HCT116 (cell line): ENCODE results near the gene SDE2.
"Not testable (repeated sequence)": the region's sequence is repeated elsewhere in the genome, so short reads cannot be mapped to it uniquely, and the experiment has no call there.

ENCODE experiments used
- CEBPB ChIP-seq: IDR thresholded peaks from 2 replicates; pipeline ENCODE4 v1.6.1; 2012; ENCODE audit warnings: low read depth
- CTCF ChIP-seq, 3 experiments: fragments of 200-600 bp in 1 of 3; sonication (generic) in 1 of 3; IDR thresholded peaks in 2 of 3; conservative IDR thresholded peaks in 1 of 3; 2 replicates each; pipeline ENCODE4 v1.5.1; 2012 to 2017; ENCODE audit warnings: low read depth in 2 of 3, low read length in 2 of 3, antibody characterized with exemption in 1 of 3, borderline replicate concordance in 1 of 3, control low read depth in 1 of 3, mild to moderate bottlenecking in 1 of 3, mixed read lengths in 1 of 3, mixed run types in 1 of 3, moderate library complexity in 1 of 3; ENCODE audit not compliant: insufficient read depth in 1 of 3
- EZH2phosphoT487 ChIP-seq: fragments of 200-600 bp; IDR thresholded peaks from 2 replicates; pipeline ENCODE4 v1.6.1; 2018; ENCODE audit warnings: antibody characterized with exemption, borderline replicate concordance
- JUND ChIP-seq: IDR thresholded peaks from 2 replicates; pipeline ENCODE4 v1.6.1; 2012
- POLR2A ChIP-seq: IDR thresholded peaks from 2 replicates; pipeline ENCODE4 v1.7.0; 2011; ENCODE audit warnings: borderline replicate concordance; ENCODE audit not compliant: insufficient read depth, insufficient read length; ENCODE audit errors: extremely low read depth
- POLR2AphosphoS5 ChIP-seq: IDR thresholded peaks from 2 replicates; pipeline ENCODE4 v1.6.1; 2011; ENCODE audit warnings: mild to moderate bottlenecking, low read depth, low read length, moderate library complexity
- SIN3A ChIP-seq: IDR thresholded peaks from 2 replicates; pipeline ENCODE4 v1.6.1; 2012; ENCODE audit warnings: low read depth
- TCF7L2 ChIP-seq: IDR thresholded peaks from 2 replicates; pipeline ENCODE4 v1.7.0; 2011; ENCODE audit warnings: borderline replicate concordance, inconsistent platforms; ENCODE audit not compliant: insufficient read depth, insufficient read length; ENCODE audit errors: extremely low read depth
- YY1 ChIP-seq: IDR thresholded peaks from 2 replicates; pipeline ENCODE4 v1.6.1; 2011; ENCODE audit warnings: low read length, low read depth, moderate library complexity, mild to moderate bottlenecking; ENCODE audit not compliant: insufficient replicate concordance; ENCODE audit errors: extremely low read depth
- ZNF274 ChIP-seq: fragments of 200-500 bp; sonication (Bioruptor generic); IDR thresholded peaks from 2 replicates; pipeline ENCODE4 v1.6.1; 2014; ENCODE audit warnings: mild to moderate bottlenecking, low read depth, low read length, inconsistent platforms

GRCh38 chr1:226000493-226001081 is 1.4 kb upstream of the SDE2 start:
- not testable (repeated sequence) for TF ChIP-seq YY1; CTCF (IDR thresholded peaks at IDR 0.05 in 2 of 3, conservative IDR thresholded peaks at IDR 0.05 in 1 of 3; ENCODE audit: borderline replicate concordance in 1 of 3, insufficient read depth in 1 of 3, low read depth in 2 of 3, low read length in 2 of 3); POLR2AphosphoS5; POLR2A; CEBPB; TCF7L2; EZH2phosphoT487; ZNF274; JUND; SIN3A
